Bronchial epithelial cell (primary cell): ENCODE measurements around the gene TARBP2. TPM values are rescaled to one million over a fixed set of nuclear protein-coding genes. Genes with fewer than 3 reads are reported as not detected.

ENCODE experiments used
- DNase-seq: peaks from one replicate; pipeline ENCODE4 v3.0.0-alpha.2; 2010; ENCODE audit warnings: low read depth
- FAIRE-seq: peaks from 2 replicates; lab custom pipeline; 2011; peaks lifted over from hg19 to GRCh38; lab: Jason Lieb, UNC
- H3K27me3 ChIP-seq: 2 replicates; pipeline ENCODE4 v1.5.1; 2011; ENCODE audit warnings: low read length; ENCODE audit not compliant: control insufficient read depth, insufficient read depth
- H3K36me3 ChIP-seq: 2 replicates; pipeline ENCODE4 v1.5.1; 2011; ENCODE audit warnings: low read length; ENCODE audit not compliant: control insufficient read depth, insufficient read depth
- H3K4me3 ChIP-seq: 2 replicates; pipeline ENCODE4 v1.5.1; 2011; ENCODE audit warnings: mild to moderate bottlenecking, low read depth, low read length, control low read depth
- CTCF ChIP-seq: IDR thresholded peaks from 2 replicates; pipeline ENCODE4 v1.5.1; 2011; ENCODE audit warnings: mild to moderate bottlenecking, moderate library complexity, low read length, control low read depth, inconsistent platforms; ENCODE audit not compliant: insufficient read depth, severe bottlenecking
- total RNA-seq: library from RNA; depleted of rRNA; stranded (reverse); fragments of >200 nt; gene quantifications from 2 replicates; pipeline ENCODE4 v1.2.1, GENCODE V29; 2014

Gene TARBP2
- total RNA-seq, 1 donor from 2014 or later: 27.6 TPM

- no peak overlapping the region for H3K4me3 ChIP-seq
- TF ChIP-seq CTCF: no peak
- H3K36me3 ChIP-seq: peaks cover 25% of the 10 kb centered on the region
- H3K27me3 ChIP-seq: no peaks in the 10 kb centered on the region
- DNase-seq: no peak
- no peak for FAIRE-seq
These were observed 31.7 kb downstream of the TARBP2 start for GRCh38 chr12:53532524-53533445.

- peaks cover 25% of the 10 kb centered on the region for H3K36me3 ChIP-seq
- TF ChIP-seq CTCF: no peak
- H3K27me3 ChIP-seq: no peaks in the 10 kb centered on the region
- no peak overlapping the region for H3K4me3 ChIP-seq
- DNase-seq: no peak
- no peak for FAIRE-seq
These were observed 32.4 kb downstream of the TARBP2 start for GRCh38 chr12:53533471-53533870.

GRCh38 chr12:53536962-53537361 is 35.9 kb downstream of the TARBP2 start:
- Histone ChIP-seq H3K4me3 (no peak overlapping the region), H3K27me3 (no peaks in the 10 kb centered on the region), H3K36me3 (peaks cover 23% of the 10 kb centered on the region)
- no peak for TF ChIP-seq CTCF
- FAIRE-seq (no peak), DNase-seq (no peak)

GRCh38 chr12:53538209-53538689 is 37.2 kb downstream of the TARBP2 start:
- peak; percentile 84 for DNase-seq
- Histone ChIP-seq H3K27me3 (no peaks in the 10 kb centered on the region), H3K4me3 (no peak overlapping the region), H3K36me3 (peaks cover 18% of the 10 kb centered on the region)
- no peak for TF ChIP-seq CTCF
- no peak for FAIRE-seq

- no peak for TF ChIP-seq CTCF
These were observed 38.4 kb downstream of the TARBP2 start for GRCh38 chr12:53539526-53539925.

More at GRCh38 chr12:53539526-53539925, 38.4 kb downstream of the TARBP2 start:
- no peak for DNase-seq
- no peak for FAIRE-seq
- peaks cover 14% of the 10 kb centered on the region for H3K36me3 ChIP-seq
- H3K27me3 ChIP-seq: no peaks in the 10 kb centered on the region
- H3K4me3 ChIP-seq: no peak overlapping the region
